Osteoblast (primary cell): Measurements from ENCODE around the gene PMPCA. TPM values are rescaled to one million over a fixed set of nuclear protein-coding genes. Genes with fewer than 3 reads are reported as not detected.

Experiments
- DNase-seq: peaks from one replicate; pipeline ENCODE4 v3.0.0; 2011; ENCODE audit warnings: low spot score, mixed read lengths; ENCODE audit not compliant: insufficient read length; ENCODE audit errors: missing footprints
- H2AFZ ChIP-seq: 2 replicates; pipeline ENCODE4 v1.6.0; 2011; ENCODE audit warnings: mild to moderate bottlenecking, low read length
- H3K27ac ChIP-seq: 2 replicates; pipeline ENCODE4 v1.5.1; 2011; ENCODE audit warnings: mild to moderate bottlenecking, low read depth, low read length, moderate library complexity
- H3K27me3 ChIP-seq: 2 replicates; pipeline ENCODE4 v1.6.0; 2012; ENCODE audit warnings: mild to moderate bottlenecking, control low read depth, inconsistent platforms, low read length, moderate library complexity; ENCODE audit not compliant: insufficient read depth
- H3K36me3 ChIP-seq: 2 replicates; pipeline ENCODE4 v1.5.1; 2011; ENCODE audit warnings: mild to moderate bottlenecking, low read length, control low read depth, moderate library complexity; ENCODE audit not compliant: insufficient read depth
- H3K4me1 ChIP-seq: 2 replicates; pipeline ENCODE4 v1.5.1; 2011; ENCODE audit warnings: mild to moderate bottlenecking, low read length, control low read depth, moderate library complexity; ENCODE audit not compliant: insufficient read depth
- H3K4me2 ChIP-seq: 2 replicates; pipeline ENCODE4 v1.6.0; 2011; ENCODE audit warnings: mild to moderate bottlenecking, low read length; ENCODE audit not compliant: insufficient read depth
- H3K4me3 ChIP-seq: fragments of 200-600 bp; sonication (generic); 3 replicates; pipeline ENCODE4 v1.5.1; 2012; ENCODE audit warnings: mild to moderate bottlenecking, low read length, inconsistent platforms; ENCODE audit not compliant: insufficient read depth
- H3K79me2 ChIP-seq: 2 replicates; pipeline ENCODE4 v1.6.0; 2012; ENCODE audit warnings: mild to moderate bottlenecking, low read length, control low read depth, inconsistent platforms; ENCODE audit not compliant: insufficient read depth
- H3K9me3 ChIP-seq: 2 replicates; pipeline ENCODE4 v1.5.1; 2011; ENCODE audit warnings: low read depth, low read length, control low read depth
- H4K20me1 ChIP-seq: 2 replicates; pipeline ENCODE4 v1.6.0; 2012; ENCODE audit warnings: mild to moderate bottlenecking, low read length, control low read depth; ENCODE audit not compliant: insufficient read depth
- CTCF ChIP-seq: IDR thresholded peaks from 2 replicates; pipeline ENCODE4 v1.5.1; 2011; ENCODE audit warnings: mild to moderate bottlenecking, low read depth, low read length, moderate library complexity; ENCODE audit errors: extremely low read depth
- total RNA-seq: library from RNA; depleted of rRNA; stranded (reverse); fragments of >200 nt; gene quantifications from 2 replicates; pipeline ENCODE4 v1.2.3, GENCODE V29; 2012

Gene PMPCA
- total RNA-seq, 1 donor, result 39.1 TPM

- H3K36me3 ChIP-seq, result peaks cover 88% of the 10 kb centered on the region
- H3K4me2 ChIP-seq, result no peak overlapping the region
- no peaks in the 10 kb centered on the region for H3K9me3 ChIP-seq
- no peaks in the 10 kb centered on the region for H3K27me3 ChIP-seq
- no peak overlapping the region for H3K27ac ChIP-seq
- DNase-seq, result no peak
- H3K79me2 ChIP-seq, result peaks cover 12% of the 10 kb centered on the region
- H2AFZ ChIP-seq, result no peak overlapping the region
- H4K20me1 ChIP-seq, result peaks cover 4% of the 10 kb centered on the region
- H3K4me1 ChIP-seq, result no peaks in the 10 kb centered on the region
- no peak overlapping the region for H3K4me3 ChIP-seq
- TF ChIP-seq CTCF, result peak; percentile 6
Observed at GRCh38 chr9:136451221-136451877, 40.9 kb downstream of the PMPCA start.

GRCh38 chr9:136453326-136453725 lies 42.9 kb downstream of the PMPCA start:
- Histone ChIP-seq H3K4me2 (no peak overlapping the region), H2AFZ (no peak overlapping the region), H3K4me1 (no peaks in the 10 kb centered on the region), H3K27ac (no peak overlapping the region), H3K4me3 (no peak overlapping the region), H3K9me3 (no peaks in the 10 kb centered on the region), H3K27me3 (no peaks in the 10 kb centered on the region), H3K36me3 (peaks cover 87% of the 10 kb centered on the region), H4K20me1 (no peaks in the 10 kb centered on the region), H3K79me2 (peaks cover 12% of the 10 kb centered on the region)
- no peak for TF ChIP-seq CTCF
- DNase-seq, result no peak

- Histone ChIP-seq H3K27me3 (no peaks in the 10 kb centered on the region), H3K4me1 (no peaks in the 10 kb centered on the region), H3K36me3 (peaks cover 87% of the 10 kb centered on the region), H3K79me2 (peaks cover 12% of the 10 kb centered on the region), H2AFZ (no peak overlapping the region), H3K4me2 (no peak overlapping the region), H4K20me1 (no peaks in the 10 kb centered on the region), H3K27ac (no peak overlapping the region), H3K9me3 (no peaks in the 10 kb centered on the region), H3K4me3 (no peak overlapping the region)
- no peak for TF ChIP-seq CTCF
- DNase-seq, result no peak
Observed at GRCh38 chr9:136454026-136454796, 43.8 kb downstream of the PMPCA start.
